NOMO-1 (cell line): ENCODE measurements around the gene SMYD3.
"Not testable (repeated sequence)": the region's sequence is repeated elsewhere in the genome, so short reads cannot be mapped to it uniquely, and the experiment has no call there.

Experiments
- DNase-seq, 2 experiments: peaks; one replicate each; lab custom pipeline; 2025; ENCODE audit not compliant: unreplicated experiment in 2 of 2; lab: John Stamatoyannopoulos, UW

The SMYD3 gene

GRCh38 chr1:245979589-245979988 is 527.5 kb downstream of the SMYD3 start:
- no peak for DNase-seq

GRCh38 chr1:245978915-245979314 is 528.2 kb downstream of the SMYD3 start:
- DNase-seq = no peak

- no peak for DNase-seq
These were observed 534.6 kb downstream of the SMYD3 start for GRCh38 chr1:245972476-245972875.

GRCh38 chr1:245971711-245972085 is 535.4 kb downstream of the SMYD3 start:
- no peak for DNase-seq

- DNase-seq = not testable (repeated sequence)
These were observed 535.9 kb downstream of the SMYD3 start for GRCh38 chr1:245971076-245971710.

GRCh38 chr1:245969283-245969682 is 537.8 kb downstream of the SMYD3 start:
- DNase-seq = no peak

- DNase-seq = no peak
These were observed 538.3 kb downstream of the SMYD3 start for GRCh38 chr1:245968775-245969174.

GRCh38 chr1:245965398-245965797 is 541.7 kb downstream of the SMYD3 start:
- no peak for DNase-seq

GRCh38 chr1:245963649-245964048 is 543.4 kb downstream of the SMYD3 start:
- DNase-seq = no peak

- DNase-seq = no peak
These were observed 544.6 kb downstream of the SMYD3 start for GRCh38 chr1:245962453-245962852.

GRCh38 chr1:245961137-245961540 is 545.9 kb downstream of the SMYD3 start:
- DNase-seq = no peak

- no peak for DNase-seq
These were observed 546.9 kb downstream of the SMYD3 start for GRCh38 chr1:245960171-245960570.

- no peak for DNase-seq
These were observed 549.1 kb downstream of the SMYD3 start for GRCh38 chr1:245958016-245958415.

- no peak for DNase-seq
These were observed 549.7 kb downstream of the SMYD3 start for GRCh38 chr1:245957427-245957826.

- no peak for DNase-seq
These were observed 550.9 kb downstream of the SMYD3 start for GRCh38 chr1:245956225-245956624.

- no peak for DNase-seq
These were observed 553.0 kb downstream of the SMYD3 start for GRCh38 chr1:245953876-245954660.

GRCh38 chr1:245952383-245953026 is 554.6 kb downstream of the SMYD3 start:
- no peak for DNase-seq

GRCh38 chr1:245948786-245949185 is 558.3 kb downstream of the SMYD3 start:
- no peak for DNase-seq

- DNase-seq = no peak
These were observed 560.2 kb downstream of the SMYD3 start for GRCh38 chr1:245946905-245947304.

- DNase-seq = not testable (repeated sequence)
These were observed 561.9 kb downstream of the SMYD3 start for GRCh38 chr1:245945136-245945535.

GRCh38 chr1:245942856-245943255 is 564.2 kb downstream of the SMYD3 start:
- peak in 1 of 2 experiments; percentile 9 for DNase-seq

GRCh38 chr1:245941771-245942170 is 565.3 kb downstream of the SMYD3 start:
- not testable (repeated sequence) for DNase-seq
